Measurements from ENCODE around the gene GLYR1.
A peak's percentile ranks its signal among the peaks of the same experiment; 100 is the strongest.
"Not testable (repeated sequence)": the region's sequence is repeated elsewhere in the genome, so short reads cannot be mapped to it uniquely, and the experiment has no call there.

The GLYR1 gene

DNA sequence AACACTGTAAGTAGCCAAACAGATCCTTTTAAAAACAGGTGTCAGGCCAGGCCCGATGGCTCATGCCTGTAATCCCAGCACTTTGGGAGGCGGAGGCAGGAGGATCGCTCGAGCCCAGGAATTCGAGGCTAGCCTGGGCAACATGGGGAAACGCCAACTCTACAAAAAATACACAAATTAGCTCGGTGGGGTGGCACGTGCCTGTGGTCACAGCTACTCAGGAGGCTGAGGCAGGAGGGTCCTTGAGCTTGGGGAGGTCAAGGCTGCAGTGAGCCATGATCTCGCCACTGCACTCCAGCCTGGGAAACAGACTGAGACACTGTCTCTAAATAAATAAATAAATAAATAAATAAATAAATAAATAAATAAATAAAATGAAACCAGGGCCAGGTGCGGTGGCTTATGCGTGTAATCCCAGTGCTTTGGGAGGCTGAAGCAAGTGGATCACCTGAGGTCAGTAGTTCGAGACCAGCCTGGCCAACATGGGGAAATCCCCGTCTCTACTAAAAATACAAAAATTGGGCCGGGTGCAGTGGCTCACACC lies 62.6 kb downstream of the GLYR1 start:
- H3K27ac Mint-ChIP-seq (ENCODE audit: low read depth); H3K27me3 Mint-ChIP-seq; H3K4me1 Mint-ChIP-seq; H3K4me3 Mint-ChIP-seq; ATAC-seq (replicated peaks; ENCODE audit: extremely low read depth, poor library complexity, severe bottlenecking); H3K9me3 Mint-ChIP-seq; DNase-seq (ENCODE audit: low spot score in 2 of 2); H3K36me3 Mint-ChIP-seq (ENCODE audit: insufficient read depth): not testable (repeated sequence)

DNA sequence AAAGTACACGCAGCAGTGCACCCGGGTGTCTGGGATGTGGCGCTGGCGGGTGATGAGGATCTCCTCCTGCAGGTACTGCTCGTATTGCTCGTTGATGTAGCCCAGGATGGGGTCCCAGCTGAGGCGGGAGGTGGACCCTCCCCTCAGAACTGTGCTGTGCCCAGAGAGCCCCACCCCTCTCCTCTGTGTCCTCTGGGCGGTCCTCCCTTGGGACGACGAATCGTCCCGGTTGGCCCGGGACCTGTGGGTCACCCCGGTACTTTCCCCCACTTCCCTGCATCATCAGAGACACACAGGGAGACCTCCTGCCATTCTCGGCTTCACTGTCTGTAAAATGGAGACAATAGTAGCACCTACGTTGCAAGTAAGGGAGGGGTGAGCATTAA lies 63.1 kb downstream of the GLYR1 start:
- Mint-ChIP-seq H3K4me1 (no peaks in the 10 kb centered on the region), H3K9me3 (no peaks in the 10 kb centered on the region), H3K27me3 (no peaks in the 10 kb centered on the region), H3K36me3 (ENCODE audit: insufficient read depth) (no peaks in the 10 kb centered on the region), H3K27ac (ENCODE audit: low read depth) (no peak overlapping the region), H3K4me3 (no peak overlapping the region)
- DNase-seq (ENCODE audit: low spot score in 2 of 2) (no peak), ATAC-seq (replicated peaks; ENCODE audit: extremely low read depth, poor library complexity, severe bottlenecking) (no peak)

DNA sequence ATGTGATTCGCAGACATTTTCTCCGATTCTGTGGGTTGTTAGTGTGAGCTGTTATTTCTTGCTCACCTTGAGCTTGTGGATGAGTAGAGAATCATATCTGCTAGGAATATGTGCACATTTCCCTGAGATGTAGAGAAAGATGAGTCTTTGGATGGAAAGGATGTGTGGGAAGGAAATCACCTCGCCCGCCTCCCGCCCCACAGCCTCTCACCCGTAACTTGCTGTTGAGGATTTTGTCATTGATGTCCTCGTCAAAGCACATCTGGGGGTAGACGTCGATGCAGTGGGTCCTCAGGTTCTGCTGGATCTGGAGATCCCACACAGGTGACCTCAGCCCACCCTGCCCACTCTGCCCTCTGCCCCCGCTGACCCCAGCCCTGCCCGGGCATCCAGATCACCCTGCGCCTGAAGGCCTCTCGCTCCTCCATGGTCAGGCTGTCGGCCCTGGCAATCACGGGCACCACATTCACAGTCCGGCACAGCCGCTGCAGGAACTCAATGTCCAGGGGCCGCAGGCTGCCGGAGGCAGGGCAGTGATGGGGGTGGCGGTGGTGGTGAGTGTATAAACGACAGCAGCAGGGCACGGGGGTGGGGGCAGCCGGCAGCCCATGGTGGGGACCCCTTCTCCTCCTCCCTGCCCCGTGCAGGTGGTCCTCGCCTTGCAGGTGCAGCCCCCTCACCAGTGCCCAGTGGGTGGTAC lies 63.7 kb downstream of the GLYR1 start:
- Mint-ChIP-seq H3K36me3 (ENCODE audit: insufficient read depth) (no peaks in the 10 kb centered on the region), H3K4me3 (no peak overlapping the region), H3K27ac (ENCODE audit: low read depth) (no peak overlapping the region), H3K27me3 (no peaks in the 10 kb centered on the region), H3K9me3 (no peaks in the 10 kb centered on the region), H3K4me1 (no peaks in the 10 kb centered on the region)
- DNase-seq (ENCODE audit: low spot score in 2 of 2) (no peak), ATAC-seq (replicated peaks; ENCODE audit: extremely low read depth, poor library complexity, severe bottlenecking) (no peak)

DNA sequence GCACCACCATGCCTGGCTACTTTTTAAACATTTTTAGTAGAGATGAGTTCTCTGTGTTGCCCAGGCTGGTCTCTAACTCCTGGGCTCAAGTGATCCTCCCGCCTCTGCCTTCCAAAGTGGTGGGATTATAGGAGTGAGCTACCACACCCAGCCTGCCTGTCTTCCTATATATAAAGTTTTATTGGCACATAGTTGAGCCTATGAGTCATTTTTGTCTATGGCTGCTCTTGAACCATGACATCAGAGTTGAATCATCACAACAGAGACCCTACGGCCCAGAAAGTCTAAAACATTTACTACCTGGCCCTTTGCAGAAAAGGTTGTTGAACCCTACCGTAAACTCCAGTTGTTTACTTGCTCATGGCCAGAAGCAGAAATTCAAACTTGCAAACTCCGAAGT lies 66.9 kb downstream of the GLYR1 start:
- Mint-ChIP-seq H3K4me1 (no peaks in the 10 kb centered on the region), H3K36me3 (ENCODE audit: insufficient read depth) (no peaks in the 10 kb centered on the region), H3K4me3 (no peak overlapping the region), H3K9me3 (no peaks in the 10 kb centered on the region), H3K27ac (ENCODE audit: low read depth) (no peak overlapping the region), H3K27me3 (no peaks in the 10 kb centered on the region)
- no peak for ATAC-seq (replicated peaks; ENCODE audit: extremely low read depth, poor library complexity, severe bottlenecking)
- DNase-seq (ENCODE audit: low spot score in 2 of 2) = no peak

DNA sequence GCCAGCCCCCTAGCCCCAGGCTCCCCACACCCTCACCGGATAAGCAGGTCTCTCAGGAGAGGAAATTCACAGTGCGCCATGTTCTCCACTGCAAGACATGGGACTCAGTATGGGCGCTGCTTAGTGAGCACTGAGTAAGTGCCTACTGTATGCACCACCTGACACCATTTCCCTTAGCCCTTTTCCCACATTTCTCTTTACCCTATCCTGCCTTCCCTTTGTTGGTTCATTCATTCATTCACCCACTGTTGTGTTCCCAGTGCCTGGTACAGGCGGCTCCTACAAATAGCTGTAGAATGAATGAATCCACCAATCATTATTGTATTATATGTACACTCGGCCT lies 69.1 kb downstream of the GLYR1 start:
- no peak overlapping the region for H3K4me3 Mint-ChIP-seq
- H3K4me1 Mint-ChIP-seq = no peaks in the 10 kb centered on the region
- no peak for DNase-seq (ENCODE audit: low spot score in 2 of 2)
- H3K27me3 Mint-ChIP-seq = no peaks in the 10 kb centered on the region
- ATAC-seq (replicated peaks; ENCODE audit: extremely low read depth, poor library complexity, severe bottlenecking) = no peak
- H3K9me3 Mint-ChIP-seq = no peaks in the 10 kb centered on the region
- H3K27ac Mint-ChIP-seq (ENCODE audit: low read depth) = no peak overlapping the region
- H3K36me3 Mint-ChIP-seq (ENCODE audit: insufficient read depth) = no peaks in the 10 kb centered on the region

DNA sequence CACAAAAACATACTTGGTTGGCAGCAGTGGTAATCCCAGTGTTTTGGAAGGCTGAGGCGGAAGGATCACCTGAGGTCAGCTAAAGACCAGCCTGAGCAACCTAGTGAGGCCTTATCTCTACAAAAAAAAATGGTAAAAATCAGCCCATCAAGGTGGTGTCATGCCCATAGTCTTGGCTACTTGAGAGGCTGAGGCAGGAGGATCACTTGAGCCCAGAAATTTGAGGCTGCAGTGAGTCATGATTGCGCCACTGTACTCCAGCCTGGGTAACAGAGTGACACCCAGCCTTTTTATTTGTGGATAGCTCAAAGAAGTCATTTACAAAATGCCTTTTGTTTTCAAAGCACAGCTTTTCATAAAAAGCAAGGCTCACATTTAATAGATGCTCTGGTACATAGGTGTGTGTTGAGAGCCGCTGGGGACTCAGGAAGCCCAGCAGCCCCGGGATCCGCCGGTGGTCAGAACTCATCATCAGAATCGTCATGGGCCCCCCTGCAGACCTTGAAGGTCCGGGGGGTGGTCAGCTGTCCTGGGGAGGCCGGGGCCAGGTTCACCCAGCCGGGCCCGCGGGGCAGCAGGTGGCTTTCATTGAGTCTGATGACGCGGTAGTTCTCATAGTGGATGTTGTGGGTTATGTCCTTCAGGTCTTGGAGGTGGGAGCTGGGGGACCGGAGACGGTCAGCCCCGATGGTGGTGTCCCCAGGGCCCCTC lies 69.6 kb downstream of the GLYR1 start:
- no peak overlapping the region for H3K4me3 Mint-ChIP-seq
- ATAC-seq (replicated peaks; ENCODE audit: extremely low read depth, poor library complexity, severe bottlenecking) = no peak
- no peak overlapping the region for H3K27ac Mint-ChIP-seq (ENCODE audit: low read depth)
- no peak for DNase-seq (ENCODE audit: low spot score in 2 of 2)
- no peaks in the 10 kb centered on the region for H3K4me1 Mint-ChIP-seq
- no peaks in the 10 kb centered on the region for H3K9me3 Mint-ChIP-seq
- no peaks in the 10 kb centered on the region for H3K36me3 Mint-ChIP-seq (ENCODE audit: insufficient read depth)
- H3K27me3 Mint-ChIP-seq = no peaks in the 10 kb centered on the region

DNA sequence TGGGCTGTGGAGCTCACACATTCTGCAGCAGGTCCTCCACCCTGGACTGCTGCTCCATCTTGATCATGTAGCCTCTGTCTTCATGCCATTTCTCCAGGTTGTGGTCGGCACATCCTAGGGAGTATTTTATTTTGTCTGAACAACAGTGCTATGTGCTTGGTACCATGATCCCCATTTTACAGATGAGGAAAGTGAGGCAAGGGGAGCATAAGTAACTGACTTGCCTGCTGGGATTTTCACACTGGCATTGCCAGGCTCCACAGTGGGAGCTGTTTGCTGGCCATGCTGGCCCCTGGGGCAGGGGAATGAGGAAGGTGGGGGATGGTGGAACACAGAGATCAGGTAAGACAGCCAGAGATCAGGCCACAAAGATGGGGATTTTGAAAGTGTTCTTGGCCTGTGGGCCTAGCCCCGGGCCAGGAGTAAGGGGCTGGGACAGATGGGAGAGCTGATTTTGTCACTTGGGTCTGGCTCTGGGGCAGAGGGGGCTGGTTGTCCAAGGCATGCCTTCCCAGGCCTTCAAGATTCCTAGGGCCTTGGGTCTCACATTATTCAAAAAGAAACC lies 70.9 kb downstream of the GLYR1 start:
- peak overlapping the region; percentile 74 for H3K27ac Mint-ChIP-seq (ENCODE audit: low read depth)
- H3K4me1 Mint-ChIP-seq = no peaks in the 10 kb centered on the region
- H3K9me3 Mint-ChIP-seq = no peaks in the 10 kb centered on the region
- no peaks in the 10 kb centered on the region for H3K36me3 Mint-ChIP-seq (ENCODE audit: insufficient read depth)
- ATAC-seq (replicated peaks; ENCODE audit: extremely low read depth, poor library complexity, severe bottlenecking) (no peak), DNase-seq (ENCODE audit: low spot score in 2 of 2) (no peak)
- no peaks in the 10 kb centered on the region for H3K27me3 Mint-ChIP-seq
- no peak overlapping the region for H3K4me3 Mint-ChIP-seq

DNA sequence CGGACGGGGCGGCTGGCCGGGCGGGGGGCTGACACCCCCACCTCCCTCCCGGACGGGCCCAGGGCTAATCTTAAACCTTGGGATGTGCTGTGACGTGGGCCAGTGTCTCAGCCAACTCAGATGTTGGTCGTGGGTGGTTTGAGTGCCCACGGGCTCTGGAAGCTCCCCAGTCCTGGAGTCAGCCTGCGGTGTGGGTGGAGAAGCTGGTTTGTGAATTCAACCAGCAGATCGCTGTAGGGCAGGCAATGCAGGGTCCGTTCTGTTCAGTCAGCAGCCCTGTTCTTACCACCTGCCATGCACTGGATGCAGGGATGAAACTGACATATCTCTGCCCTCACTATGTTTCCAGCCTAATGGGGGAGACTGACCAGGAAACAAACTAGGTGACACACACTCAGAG lies 72.1 kb downstream of the GLYR1 start:
- Mint-ChIP-seq H3K27me3 (no peaks in the 10 kb centered on the region), H3K9me3 (no peaks in the 10 kb centered on the region), H3K36me3 (ENCODE audit: insufficient read depth) (no peaks in the 10 kb centered on the region), H3K27ac (ENCODE audit: low read depth) (no peak overlapping the region), H3K4me1 (no peaks in the 10 kb centered on the region), H3K4me3 (no peak overlapping the region)
- ATAC-seq (replicated peaks; ENCODE audit: extremely low read depth, poor library complexity, severe bottlenecking) (no peak), DNase-seq (ENCODE audit: low spot score in 2 of 2) (no peak)

DNA sequence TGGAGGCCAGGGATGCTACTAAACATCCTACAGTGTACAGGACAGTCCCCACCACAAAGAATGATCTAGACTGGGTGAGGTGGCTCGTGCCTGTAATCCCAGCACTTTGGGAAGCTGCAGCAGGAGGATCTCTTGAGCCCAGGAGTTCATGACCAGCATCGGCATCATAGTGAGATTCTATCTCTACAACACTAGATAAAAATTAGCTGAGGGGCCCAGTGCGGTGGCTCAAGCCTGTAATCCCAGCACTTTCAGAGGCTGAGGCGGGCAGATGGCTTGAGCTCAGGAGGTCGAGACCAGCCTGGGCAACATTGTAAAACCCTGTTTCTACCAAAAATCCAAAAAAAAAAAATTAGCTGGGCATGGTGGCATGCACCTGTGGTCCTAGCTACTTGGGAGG lies 74.7 kb downstream of the GLYR1 start:
- ATAC-seq (replicated peaks; ENCODE audit: extremely low read depth, poor library complexity, severe bottlenecking) = no peak
- no peak overlapping the region for H3K27ac Mint-ChIP-seq (ENCODE audit: low read depth)
- no peaks in the 10 kb centered on the region for H3K36me3 Mint-ChIP-seq (ENCODE audit: insufficient read depth)
- H3K27me3 Mint-ChIP-seq = no peaks in the 10 kb centered on the region
- no peaks in the 10 kb centered on the region for H3K9me3 Mint-ChIP-seq
- no peak overlapping the region for H3K4me3 Mint-ChIP-seq
- peaks cover 14% of the 10 kb centered on the region for H3K4me1 Mint-ChIP-seq
- DNase-seq (ENCODE audit: low spot score in 2 of 2) = no peak

DNA sequence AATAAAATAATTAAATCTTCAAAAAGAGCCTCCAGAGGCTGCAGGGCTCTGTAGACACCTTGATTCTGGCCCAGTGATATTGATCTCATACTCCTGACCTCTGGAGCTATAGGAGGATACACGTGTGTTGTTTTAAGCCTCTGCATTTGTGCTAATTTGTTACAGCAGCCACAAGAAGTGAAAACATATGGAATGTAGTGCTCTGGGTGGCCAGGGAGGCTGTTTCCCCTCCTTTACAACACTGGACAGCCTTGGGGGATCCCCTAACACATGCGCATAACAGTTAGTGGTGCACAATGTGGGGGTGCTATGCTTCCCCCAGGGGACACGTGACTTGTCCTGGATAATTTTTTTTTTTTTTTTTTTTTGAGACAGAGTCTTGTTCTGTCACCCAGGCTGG lies 75.4 kb downstream of the GLYR1 start:
- no peak for ATAC-seq (replicated peaks; ENCODE audit: extremely low read depth, poor library complexity, severe bottlenecking)
- Mint-ChIP-seq H3K27me3 (no peaks in the 10 kb centered on the region), H3K36me3 (ENCODE audit: insufficient read depth) (peaks cover 3% of the 10 kb centered on the region), H3K4me1 (peaks cover 17% of the 10 kb centered on the region), H3K4me3 (no peak overlapping the region), H3K9me3 (no peaks in the 10 kb centered on the region), H3K27ac (ENCODE audit: low read depth) (no peak overlapping the region)
- no peak for DNase-seq (ENCODE audit: low spot score in 2 of 2)

DNA sequence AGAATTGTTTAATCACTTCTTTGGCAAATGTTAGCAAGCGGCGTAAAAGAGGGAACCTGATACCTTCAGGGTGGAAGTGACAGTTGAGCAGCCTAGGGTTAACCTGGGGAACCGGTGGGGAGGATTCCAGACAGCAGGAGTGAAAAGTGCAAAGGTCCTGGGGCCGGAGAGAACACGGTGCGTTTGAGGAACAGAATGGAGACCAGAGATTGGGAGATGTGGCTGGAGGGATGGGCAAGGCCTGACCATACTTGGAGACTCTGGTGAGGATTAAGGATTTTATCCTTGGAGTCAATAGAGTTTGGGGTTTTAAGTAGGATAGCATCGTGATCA lies 77.8 kb downstream of the GLYR1 start:
- DNase-seq (ENCODE audit: low spot score in 2 of 2) (no peak), ATAC-seq (replicated peaks; ENCODE audit: extremely low read depth, poor library complexity, severe bottlenecking) (no peak)
- no peaks in the 10 kb centered on the region for H3K27me3 Mint-ChIP-seq
- H3K27ac Mint-ChIP-seq (ENCODE audit: low read depth) = peak overlapping the region; percentile 5
- H3K36me3 Mint-ChIP-seq (ENCODE audit: insufficient read depth) = peaks cover 11% of the 10 kb centered on the region
- peak overlapping the region; percentile 89 for H3K4me3 Mint-ChIP-seq
- H3K4me1 Mint-ChIP-seq = peaks cover 25% of the 10 kb centered on the region
- no peaks in the 10 kb centered on the region for H3K9me3 Mint-ChIP-seq

DNA sequence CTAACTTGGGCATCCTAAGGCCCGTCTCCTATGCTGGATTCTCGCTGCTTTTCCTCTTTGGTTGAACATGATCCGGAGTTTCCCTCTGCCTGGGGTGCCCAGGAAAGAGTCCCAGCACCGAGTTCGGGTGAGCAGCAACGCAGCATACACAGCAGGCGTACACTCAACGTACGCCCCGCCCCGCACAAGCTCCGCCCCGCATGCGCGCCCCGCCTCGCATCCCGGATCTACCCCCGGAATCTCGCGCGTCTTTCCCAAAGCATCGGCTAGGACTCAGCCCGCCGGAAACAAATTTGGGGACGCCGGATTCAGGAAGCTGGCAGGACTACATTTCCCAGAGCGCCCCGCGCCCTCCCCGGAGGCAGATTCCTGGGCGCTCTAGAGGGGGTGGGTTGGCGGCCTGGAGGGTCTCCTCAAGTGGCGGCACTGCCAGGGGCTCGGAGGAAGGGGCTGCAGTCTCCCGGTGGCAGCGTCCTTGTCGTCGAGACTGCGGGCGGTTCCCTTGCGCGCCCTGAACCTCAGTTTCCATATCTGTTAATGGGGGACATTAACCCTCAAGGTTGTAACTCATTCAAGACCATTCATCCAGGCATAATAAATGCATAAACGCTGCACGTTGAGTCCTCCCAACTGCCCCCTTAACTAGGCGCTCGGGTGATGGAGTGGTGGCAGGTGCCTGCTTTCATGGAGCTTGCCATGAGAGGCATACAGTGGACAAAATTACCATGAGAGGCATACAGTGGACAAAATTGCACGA lies 78.4 kb downstream of the GLYR1 start:
- no peaks in the 10 kb centered on the region for H3K9me3 Mint-ChIP-seq
- ATAC-seq (replicated peaks; ENCODE audit: extremely low read depth, poor library complexity, severe bottlenecking) = peak; percentile 41
- peak overlapping the region; percentile 5 for H3K27ac Mint-ChIP-seq (ENCODE audit: low read depth)
- H3K4me3 Mint-ChIP-seq = peak overlapping the region; percentile 89
- DNase-seq (ENCODE audit: low spot score in 2 of 2) = peak; percentile 48 to 67
- H3K36me3 Mint-ChIP-seq (ENCODE audit: insufficient read depth) = peaks cover 15% of the 10 kb centered on the region
- no peaks in the 10 kb centered on the region for H3K27me3 Mint-ChIP-seq
- peaks cover 25% of the 10 kb centered on the region for H3K4me1 Mint-ChIP-seq
